Keratinocyte (primary cell): ENCODE data around the gene ADARB2. TPM values are rescaled to one million over a fixed set of nuclear protein-coding genes. Genes with fewer than 3 reads are reported as not detected.

Source experiments
- DNase-seq: peaks from one replicate; pipeline ENCODE4 v3.0.0-alpha.2; 2011; ENCODE audit warnings: low read depth, missing footprints, low spot score
- FAIRE-seq: peaks from 2 replicates; lab custom pipeline; 2011; peaks lifted over from hg19 to GRCh38; lab: Jason Lieb, UNC
- H2AFZ ChIP-seq: 2 replicates; pipeline ENCODE4 v1.6.0; 2012; ENCODE audit warnings: low read length, control low read depth, inconsistent platforms; ENCODE audit not compliant: control insufficient read depth
- H3K27ac ChIP-seq: 2 replicates; pipeline ENCODE4 v1.5.1; 2011; ENCODE audit warnings: low read length; ENCODE audit not compliant: control insufficient read depth, insufficient read depth
- H3K27me3 ChIP-seq: 3 replicates; pipeline ENCODE4 v1.6.0; 2011; ENCODE audit warnings: low read length; ENCODE audit not compliant: control insufficient read depth, insufficient read depth; ENCODE audit errors: extremely low read depth
- H3K36me3 ChIP-seq, 2 experiments: 2 replicates in 1 of 2; 3 replicates in 1 of 2; pipeline ENCODE4 v1.5.1; 2011; ENCODE audit warnings: low read length in 2 of 2, mild to moderate bottlenecking in 1 of 2; ENCODE audit not compliant: control insufficient read depth in 2 of 2, insufficient read depth in 2 of 2; ENCODE audit errors: extremely low read depth in 1 of 2
- H3K4me1 ChIP-seq: 3 replicates; pipeline ENCODE4 v1.5.1; 2011; ENCODE audit warnings: low read length; ENCODE audit not compliant: control insufficient read depth, insufficient read depth; ENCODE audit errors: extremely low read depth
- H3K4me2 ChIP-seq: 3 replicates; pipeline ENCODE4 v1.6.0; 2011; ENCODE audit warnings: low read depth, low read length; ENCODE audit not compliant: control insufficient read depth, insufficient read depth; ENCODE audit errors: extremely low read depth
- H3K4me3 ChIP-seq, 3 experiments: fragments of 200-600 bp in 1 of 3; sonication (generic) in 1 of 3; 2 replicates in 2 of 3; 3 replicates in 1 of 3; pipeline ENCODE4 v1.5.1; 2011 to 2016; ENCODE audit warnings: low read length in 3 of 3, mild to moderate bottlenecking in 3 of 3, control low read depth in 2 of 3, inconsistent platforms in 1 of 3, low read depth in 1 of 3, mixed read lengths in 1 of 3, mixed run types in 1 of 3, moderate library complexity in 1 of 3; ENCODE audit not compliant: control insufficient read depth in 2 of 3, insufficient read depth in 2 of 3; ENCODE audit errors: extremely low read depth in 1 of 3
- H3K79me2 ChIP-seq: 2 replicates; pipeline ENCODE4 v1.6.0; 2012; ENCODE audit warnings: low read length; ENCODE audit not compliant: control insufficient read depth, insufficient read depth
- H3K9ac ChIP-seq: 3 replicates; pipeline ENCODE4 v1.6.0; 2011; ENCODE audit warnings: low read length; ENCODE audit not compliant: control insufficient read depth, insufficient read depth; ENCODE audit errors: extremely low read depth
- H3K9me1 ChIP-seq: 3 replicates; pipeline ENCODE4 v1.6.0; 2011; ENCODE audit warnings: low read length; ENCODE audit not compliant: control insufficient read depth, insufficient read depth; ENCODE audit errors: extremely low read depth
- H3K9me3 ChIP-seq: 2 replicates; pipeline ENCODE4 v1.5.1; 2012; ENCODE audit warnings: low read depth, low read length; ENCODE audit not compliant: control insufficient read depth
- H4K20me1 ChIP-seq: 3 replicates; pipeline ENCODE4 v1.6.0; 2011; ENCODE audit warnings: low read length; ENCODE audit not compliant: control insufficient read depth, insufficient read depth; ENCODE audit errors: extremely low read depth
- CTCF ChIP-seq, 3 experiments: IDR thresholded peaks in 1 of 3; conservative IDR thresholded peaks in 1 of 3; optimal IDR thresholded peaks in 1 of 3; 2 replicates in 2 of 3; 3 replicates in 1 of 3; pipeline versions ENCODE3 to v1.5.1; 2011; ENCODE audit warnings: low read length in 3 of 3, mild to moderate bottlenecking in 3 of 3, moderate library complexity in 2 of 3, control low read depth in 1 of 3, inconsistent platforms in 1 of 3; ENCODE audit not compliant: insufficient read depth in 2 of 3; ENCODE audit errors: extremely low read depth in 1 of 3
- EZH2 ChIP-seq: IDR thresholded peaks from one replicate; pipeline ENCODE4 v1.6.1; 2012; ENCODE audit warnings: inconsistent platforms, mild to moderate bottlenecking, low read length, moderate library complexity
- dilution Hi-C: fragments of 300-500 bp; cut with MboI; formaldehyde crosslinking; loops from one replicate; pipeline ENCODE4 v1.7.0; 2020; ENCODE audit warnings: low sequenced_read_pairs; ENCODE audit not compliant: extremely low pct_ligation_motif_present
- polyA plus RNA-seq, 5 experiments: library from polyadenylated mRNA; depleted of rRNA in 3 of 5; stranded (reverse) in 3 of 5; stranded (forward) in 1 of 5; unstranded in 1 of 5; fragments of >200 nt; gene quantifications; 1 replicate in 1 of 5; 2 replicates in 3 of 5; 3 replicates in 1 of 5; pipeline versions ENCODE4 v1.2.1 to v1.2.3, GENCODE V29; 2011 to 2012; ENCODE audit warnings: missing spikeins in 2 of 5, low read depth in 1 of 5, low replicate concordance in 1 of 5

Gene ADARB2
- polyA plus RNA-seq, 1 donor (not counting 4 experiments of a cell fraction or from before 2014, with no cell fraction given): not detected

GRCh38 chr10:1308962-1309616 lies 428.2 kb downstream of the ADARB2 start:
- FAIRE-seq (no peak), DNase-seq (no peak)
- Histone ChIP-seq H4K20me1 (no peaks in the 10 kb centered on the region), H3K9ac (no peak overlapping the region), H3K79me2 (no peaks in the 10 kb centered on the region), H3K4me1 (no peaks in the 10 kb centered on the region), H2AFZ (no peak overlapping the region), H3K27ac (no peak overlapping the region), H3K9me3 (no peaks in the 10 kb centered on the region), H3K4me3 (no peak overlapping the region), H3K9me1 (no peaks in the 10 kb centered on the region), H3K4me2 (no peak overlapping the region), H3K36me3 (no peaks in the 10 kb centered on the region), H3K27me3 (no peaks in the 10 kb centered on the region)
- TF ChIP-seq EZH2: no peak
- TF ChIP-seq CTCF (optimal IDR thresholded peaks at IDR 0.05 in 1 of 3, IDR thresholded peaks at IDR 0.05 in 1 of 3, conservative IDR thresholded peaks at IDR 0.05 in 1 of 3; ENCODE audit: extremely low read depth in 1 of 3, insufficient read depth in 2 of 3, low read length in 3 of 3): no peak
- dilution Hi-C loops: no loop called here

- TF ChIP-seq CTCF (optimal IDR thresholded peaks at IDR 0.05 in 1 of 3, IDR thresholded peaks at IDR 0.05 in 1 of 3, conservative IDR thresholded peaks at IDR 0.05 in 1 of 3; ENCODE audit: extremely low read depth in 1 of 3, insufficient read depth in 2 of 3, low read length in 3 of 3) (peak in 1 of 3 experiments; percentile 7), EZH2 (no peak)
- no peaks in the 10 kb centered on the region for H4K20me1 ChIP-seq
- FAIRE-seq (no peak), DNase-seq (no peak)
- H3K9me1 ChIP-seq: no peaks in the 10 kb centered on the region
- H3K4me2 ChIP-seq: no peak overlapping the region
- H3K27ac ChIP-seq: no peak overlapping the region
- no peaks in the 10 kb centered on the region for H3K4me1 ChIP-seq
- no peaks in the 10 kb centered on the region for H3K79me2 ChIP-seq
- H3K27me3 ChIP-seq: no peaks in the 10 kb centered on the region
- dilution Hi-C loops: no loop called here
- H3K4me3 ChIP-seq: no peak overlapping the region
- no peak overlapping the region for H2AFZ ChIP-seq
- no peaks in the 10 kb centered on the region for H3K9me3 ChIP-seq
- H3K9ac ChIP-seq: no peak overlapping the region
- no peaks in the 10 kb centered on the region for H3K36me3 ChIP-seq
Observed at GRCh38 chr10:1308173-1308961, 429.0 kb downstream of the ADARB2 start.
